Measurements from ENCODE around the gene RRAS. TPM values are rescaled to one million over a fixed set of nuclear protein-coding genes. Genes with fewer than 3 reads are reported as not detected.

RRAS gene
- total and polyA plus RNA-seq, 8 donors = 21.4 to 131 (median 30.7) TPM

DNA sequence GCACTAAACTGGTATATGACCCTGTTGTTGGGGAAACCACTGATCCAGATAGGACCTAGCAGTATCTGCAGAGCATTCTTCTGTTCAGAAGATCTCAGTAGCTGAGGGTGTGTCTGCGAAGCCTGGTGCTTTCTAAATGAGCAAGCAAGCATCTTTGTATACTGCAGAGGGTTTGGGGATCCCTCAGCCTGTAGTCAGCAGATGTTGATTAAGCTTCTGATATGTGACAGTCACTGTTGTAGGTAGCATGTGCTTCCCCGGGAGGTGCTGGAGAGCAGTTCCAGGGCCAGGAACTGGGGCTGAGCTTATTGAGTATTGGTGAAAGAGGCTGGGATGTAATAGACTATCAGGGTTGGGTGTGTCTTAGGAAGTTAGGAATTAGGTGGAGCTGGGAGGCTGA is 3.5 kb upstream of the RRAS start:
- DNase-seq (no peak), ATAC-seq (no peak)
- Histone ChIP-seq H3K27ac (no peak overlapping the region), H3K27me3 (no peaks in the 10 kb centered on the region), H3K36me3 (peaks cover 0 to 37% of the 10 kb centered on the region in 2 donors), H3K9me3 (no peaks in the 10 kb centered on the region), H3K4me1 (peaks cover 22 to 43% of the 10 kb centered on the region in 2 donors), H3K4me3 (no peak overlapping the region)
- TF ChIP-seq, protein P1, sequence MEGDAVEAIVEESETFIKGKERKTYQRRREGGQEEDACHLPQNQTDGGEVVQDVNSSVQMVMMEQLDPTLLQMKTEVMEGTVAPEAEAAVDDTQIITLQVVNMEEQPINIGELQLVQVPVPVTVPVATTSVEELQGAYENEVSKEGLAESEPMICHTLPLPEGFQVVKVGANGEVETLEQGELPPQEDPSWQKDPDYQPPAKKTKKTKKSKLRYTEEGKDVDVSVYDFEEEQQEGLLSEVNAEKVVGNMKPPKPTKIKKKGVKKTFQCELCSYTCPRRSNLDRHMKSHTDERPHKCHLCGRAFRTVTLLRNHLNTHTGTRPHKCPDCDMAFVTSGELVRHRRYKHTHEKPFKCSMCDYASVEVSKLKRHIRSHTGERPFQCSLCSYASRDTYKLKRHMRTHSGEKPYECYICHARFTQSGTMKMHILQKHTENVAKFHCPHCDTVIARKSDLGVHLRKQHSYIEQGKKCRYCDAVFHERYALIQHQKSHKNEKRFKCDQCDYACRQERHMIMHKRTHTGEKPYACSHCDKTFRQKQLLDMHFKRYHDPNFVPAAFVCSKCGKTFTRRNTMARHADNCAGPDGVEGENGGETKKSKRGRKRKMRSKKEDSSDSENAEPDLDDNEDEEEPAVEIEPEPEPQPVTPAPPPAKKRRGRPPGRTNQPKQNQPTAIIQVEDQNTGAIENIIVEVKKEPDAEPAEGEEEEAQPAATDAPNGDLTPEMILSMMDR (IDR thresholded peaks at IDR 0.05) = no peak
- intact Hi-C loops (cut with DNase I) = no loop called here

DNA sequence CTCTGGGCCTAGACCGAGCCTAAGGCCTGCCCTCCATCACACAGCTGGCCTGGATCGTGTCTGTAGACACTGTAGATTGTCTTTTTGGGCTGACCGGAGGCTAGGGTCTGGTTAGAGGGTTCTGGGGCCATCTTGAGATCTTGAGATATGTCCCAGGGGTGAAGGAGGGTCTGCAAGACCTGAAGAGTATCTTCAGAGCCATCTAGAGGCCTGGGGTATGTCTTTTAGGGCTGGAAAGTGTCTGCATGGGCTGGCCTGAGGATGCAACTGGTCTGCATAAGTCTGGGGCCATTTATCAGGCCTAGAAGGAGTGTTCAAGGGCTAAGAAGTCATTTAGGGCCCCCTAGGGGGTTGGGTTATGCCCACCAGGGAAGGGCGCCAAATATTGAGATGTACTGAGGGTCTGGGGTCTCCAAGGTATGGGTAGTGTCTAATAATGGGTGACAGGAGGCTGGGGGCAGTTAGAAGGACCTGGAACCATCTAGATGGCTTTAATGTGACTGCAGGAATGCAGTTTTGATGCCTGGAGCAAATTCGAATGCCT is 2.6 kb upstream of the RRAS start:
- intact Hi-C loops (cut with DNase I) = no loop called here
- no peaks in the 10 kb centered on the region for H3K9me3 ChIP-seq
- DNase-seq = no peak

DNA sequence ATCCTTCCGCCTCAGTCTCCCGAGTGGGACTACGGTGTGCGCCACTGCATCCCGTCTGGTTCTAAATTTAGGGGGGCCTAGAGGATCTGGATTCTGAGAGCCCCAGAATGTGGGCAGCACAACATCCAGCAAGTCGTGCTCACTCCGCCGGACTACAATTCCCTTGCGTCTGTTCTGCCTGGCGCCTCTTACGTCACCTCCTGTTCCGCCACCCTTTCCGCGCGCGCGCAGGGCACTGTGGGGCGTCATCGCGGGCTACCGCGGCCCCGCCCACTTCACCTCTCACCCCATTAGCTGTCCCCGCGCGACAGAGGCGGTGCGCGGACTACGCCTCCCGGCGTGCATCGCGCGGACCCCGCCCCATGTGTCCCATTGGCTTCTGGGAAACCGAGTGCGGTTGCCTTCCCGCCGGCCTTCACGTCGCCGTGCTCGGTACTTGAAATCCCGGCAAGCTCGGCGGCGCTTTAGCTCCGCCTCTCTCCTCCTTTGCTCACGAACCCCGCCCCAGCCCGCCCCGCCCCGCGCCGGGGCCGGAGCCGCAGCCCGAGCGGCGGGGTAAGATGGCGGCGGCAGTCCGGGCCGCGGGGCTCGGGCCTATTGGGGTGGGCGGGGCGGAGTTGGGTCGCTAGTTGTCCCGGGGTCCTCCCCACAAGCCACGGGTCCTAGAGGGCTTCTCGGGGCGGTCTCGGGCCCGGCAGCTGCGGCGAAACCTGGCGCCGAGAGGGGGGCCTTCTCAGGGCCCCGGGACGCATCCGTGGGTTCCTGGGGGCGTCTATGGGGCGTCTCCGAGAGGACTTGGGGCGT is 1.9 kb upstream of the RRAS start, which contains the start of gene SCAF1:
SCAF1 (plus strand) TSS at position 522 of the 804 bp plus-strand sequence. CDS start 2,818 bp downstream, outside the sequence.
- TF ChIP-seq, protein P1 (IDR thresholded peaks at IDR 0.05) = no peak
- no peaks in the 10 kb centered on the region for H3K9me3 ChIP-seq
- peak within 1 kb of the TSS; percentile 98 to 100 for H3K27ac ChIP-seq
- intact Hi-C loops (cut with DNase I) = no loop called here
- H3K4me3 ChIP-seq = peak within 1 kb of the TSS; percentile 95 to 97
- ATAC-seq = peak; percentile 74
- peaks cover 0 to 22% of the 10 kb centered on the region in 2 donors for H3K36me3 ChIP-seq
- no peaks in the 10 kb centered on the region for H3K27me3 ChIP-seq
- peak; percentile 99 to 100 (median 99) for DNase-seq
- H3K4me1 ChIP-seq = peaks cover 25 to 58% of the 10 kb centered on the region in 2 donors

More for the DNA sequence above, 2.6 kb upstream of the RRAS start:
- no peak for ATAC-seq
- Histone ChIP-seq H3K4me1 (peaks cover 25 to 52% of the 10 kb centered on the region in 2 donors), H3K27ac (peak overlapping the region; percentile 83 to 98), H3K4me3 (peak overlapping the region; percentile 95 to 97), H3K36me3 (peaks cover 0 to 28% of the 10 kb centered on the region in 2 donors), H3K27me3 (no peaks in the 10 kb centered on the region)
- TF ChIP-seq, protein P1 (IDR thresholded peaks at IDR 0.05) = no peak

DNA sequence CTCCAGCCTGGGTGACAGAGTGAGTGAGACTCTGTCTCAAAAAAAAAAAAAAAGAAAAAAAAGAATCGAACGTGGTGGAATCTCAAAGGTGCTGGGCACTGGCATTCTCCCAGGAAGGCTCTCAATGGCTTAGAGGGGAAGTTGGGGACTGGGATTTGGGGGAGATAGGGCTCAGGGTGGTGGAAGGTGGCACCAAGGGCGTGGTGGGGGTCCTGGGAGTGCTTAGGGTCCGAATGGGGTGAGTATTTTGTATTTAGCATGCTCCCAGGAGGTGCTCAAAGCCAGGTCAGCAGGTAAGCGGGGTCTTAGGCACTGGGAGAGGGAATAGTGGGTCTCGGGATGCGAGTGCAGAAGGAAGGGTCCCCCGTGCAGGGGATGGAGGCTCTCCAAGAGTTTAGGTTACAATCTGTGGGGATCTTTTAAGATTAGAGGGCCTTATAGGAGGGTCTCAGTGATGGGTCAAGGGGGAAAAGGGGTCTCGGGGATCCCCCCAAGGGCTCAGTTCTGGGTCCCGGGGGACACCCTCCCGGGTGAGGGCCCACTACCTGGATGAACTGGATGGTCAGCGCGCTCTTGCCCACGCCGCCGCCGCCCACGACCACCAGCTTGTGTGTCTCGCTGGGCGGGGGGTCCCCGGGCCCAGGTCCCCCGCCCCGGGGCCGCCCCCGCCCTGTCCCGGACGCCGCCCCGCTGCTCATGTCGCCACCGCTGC is 386 bp downstream of the RRAS start:
- TF ChIP-seq, protein P1 (IDR thresholded peaks at IDR 0.05) = no peak
- H3K9me3 ChIP-seq = no peaks in the 10 kb centered on the region
- peaks cover 0 to 4% of the 10 kb centered on the region in 2 donors for H3K36me3 ChIP-seq
- ATAC-seq (no peak), DNase-seq (peak in 1 of 4 donors; percentile 52)
- peak overlapping the region; percentile 55 to 95 for H3K4me3 ChIP-seq
- peak overlapping the region; percentile 94 to 98 for H3K27ac ChIP-seq
- H3K27me3 ChIP-seq = no peaks in the 10 kb centered on the region
- H3K4me1 ChIP-seq = peaks cover 30 to 76% of the 10 kb centered on the region in 2 donors
- intact Hi-C loops (cut with DNase I) = no loop called here

All from left lung (tissue), 10 donors.